Activated T-cell treated with anti-CD3 and anti-CD28 coated beads, Interleukin-2, amount 50 U/mL, for 1 hour (primary cell): Measurements from ENCODE around the gene SLC38A4.
"Not testable (repeated sequence)": the region's sequence is repeated elsewhere in the genome, so short reads cannot be mapped to it uniquely, and the experiment has no call there.

Experiments
- DNase-seq: peaks from one replicate; pipeline ENCODE4 v3.0.0-alpha.2; 2020

The SLC38A4 gene

GRCh38 chr12:46825591-46826414 lies at the start of gene SLC38A4:
Gene SLC38A4 (minus strand): TSS chr12:46825997. CDS start chr12:46793071, 32,926 bp downstream.
- DNase-seq = no peak

GRCh38 chr12:46875095-46875494 lies 49.3 kb upstream of the SLC38A4 start:
- DNase-seq = no peak

- no peak for DNase-seq
Observed at GRCh38 chr12:46874642-46875041, 48.8 kb upstream of the SLC38A4 start.

- no peak for DNase-seq
Observed at GRCh38 chr12:46872135-46872534, 46.3 kb upstream of the SLC38A4 start.

GRCh38 chr12:46865311-46865710 lies 39.5 kb upstream of the SLC38A4 start:
- no peak for DNase-seq

GRCh38 chr12:46858368-46858767 lies 32.6 kb upstream of the SLC38A4 start:
- no peak for DNase-seq

- DNase-seq = no peak
Observed at GRCh38 chr12:46857486-46857885, 31.7 kb upstream of the SLC38A4 start.

- no peak for DNase-seq
Observed at GRCh38 chr12:46855760-46856159, 30.0 kb upstream of the SLC38A4 start.

- DNase-seq = not testable (repeated sequence)
Observed at GRCh38 chr12:46854188-46854587, 28.4 kb upstream of the SLC38A4 start.

- DNase-seq = not testable (repeated sequence)
Observed at GRCh38 chr12:46848792-46849191, 23.0 kb upstream of the SLC38A4 start.

- DNase-seq = no peak
Observed at GRCh38 chr12:46847001-46847400, 21.2 kb upstream of the SLC38A4 start.

- DNase-seq = no peak
Observed at GRCh38 chr12:46843811-46844210, 18.0 kb upstream of the SLC38A4 start.

GRCh38 chr12:46841891-46842290 lies 16.1 kb upstream of the SLC38A4 start:
- DNase-seq = no peak

GRCh38 chr12:46839964-46840363 lies 14.2 kb upstream of the SLC38A4 start:
- DNase-seq = no peak

- no peak for DNase-seq
Observed at GRCh38 chr12:46839232-46839631, 13.4 kb upstream of the SLC38A4 start.

- DNase-seq = no peak
Observed at GRCh38 chr12:46835785-46836184, 10.0 kb upstream of the SLC38A4 start.

- DNase-seq = no peak
Observed at GRCh38 chr12:46832130-46832704, 6.4 kb upstream of the SLC38A4 start.

GRCh38 chr12:46831335-46832129 lies 5.7 kb upstream of the SLC38A4 start:
- DNase-seq = no peak

GRCh38 chr12:46830731-46831334 lies 5.0 kb upstream of the SLC38A4 start:
- no peak for DNase-seq

GRCh38 chr12:46824709-46825108 lies 1.1 kb downstream of the SLC38A4 start:
- no peak for DNase-seq

GRCh38 chr12:46818642-46819041 lies 7.2 kb downstream of the SLC38A4 start:
- DNase-seq = no peak

GRCh38 chr12:46815809-46816208 lies 10.0 kb downstream of the SLC38A4 start:
- no peak for DNase-seq

GRCh38 chr12:46814143-46814542 lies 11.7 kb downstream of the SLC38A4 start:
- DNase-seq = no peak
